GM12878 (cell line): ENCODE data around the gene NEK2. TPM values are rescaled to one million over a fixed set of nuclear protein-coding genes. Genes with fewer than 3 reads are reported as not detected.

Experiments
- ATAC-seq: fragments of 200-7000 bp; cut with Tn5 transposase; 3 replicates; pipeline ENCODE4 v1.9.1; 2020; ENCODE audit warnings: mild to moderate bottlenecking, moderate library complexity
- BruUV-seq: library from RNA; stranded (reverse); fragments of 400-500 nt; replicated peaks from 2 replicates; lab custom pipeline; 2021; lab: Mats Ljungman, UMichigan
- CTCF ChIA-PET: fragments of 300-600 bp; sonication (Branson Sonifier 250); formaldehyde crosslinking; extraction: SDS; loops from one replicate; lab custom pipeline; 2021; ENCODE audit warnings: inconsistent platforms; lab: Yijun Ruan, JAX
- POLR2A ChIA-PET: fragments of 350-600 bp; formaldehyde crosslinking; extraction: SDS; loops from one replicate; lab custom pipeline; 2021; ENCODE audit warnings: inconsistent platforms; lab: Charles Lee
- RAD21 ChIA-PET: fragments of 300-600 bp; sonication (Branson Sonifier 250); formaldehyde crosslinking; loops from one replicate; lab custom pipeline; 2023; ENCODE audit warnings: antibody characterized with exemption; ENCODE audit not compliant: unreplicated experiment; lab: Charles Lee
- SMC1A ChIA-PET: fragments of 300-600 bp; sonication (Branson Sonifier 250); formaldehyde crosslinking; loops from one replicate; lab custom pipeline; 2023; ENCODE audit not compliant: unreplicated experiment, uncharacterized antibody; lab: Charles Lee
- DNase-seq: peaks from one replicate; pipeline ENCODE4 v3.0.0-alpha.2; 2011; ENCODE audit warnings: low read depth, low spot score
- FAIRE-seq: peaks from 3 replicates; lab custom pipeline; 2011; peaks lifted over from hg19 to GRCh38; lab: Jason Lieb, UNC
- H2AFZ ChIP-seq: 2 replicates; pipeline ENCODE4 v1.6.0; 2011; ENCODE audit warnings: low read depth, low read length, control low read depth; ENCODE audit not compliant: control insufficient read depth
- H3K27ac ChIP-seq: 2 replicates; pipeline ENCODE4 v1.5.1; 2011; ENCODE audit warnings: control low read depth; ENCODE audit not compliant: control insufficient read depth, insufficient read depth
- H3K27me3 ChIP-seq, 2 experiments: replicated peaks in 1 of 2; 2 replicates each; pipeline versions ENCODE4 v1.6.0 to v1.6.1; 2011; ENCODE audit warnings: low read length in 1 of 2; ENCODE audit not compliant: control insufficient read depth in 2 of 2, insufficient read depth in 2 of 2
- H3K36me3 ChIP-seq, 2 experiments: 2 replicates each; pipeline ENCODE4 v1.5.1; 2011; ENCODE audit warnings: low read length in 1 of 2; ENCODE audit not compliant: control insufficient read depth in 2 of 2, insufficient read depth in 2 of 2
- H3K4me1 ChIP-seq: 2 replicates; pipeline ENCODE4 v1.6.1; 2011; ENCODE audit warnings: mild to moderate bottlenecking, low read length, moderate library complexity, mixed read lengths; ENCODE audit not compliant: control insufficient read depth, insufficient read depth
- H3K4me2 ChIP-seq: 2 replicates; pipeline ENCODE4 v1.6.0; 2011; ENCODE audit warnings: control low read depth; ENCODE audit not compliant: control insufficient read depth, insufficient read depth
- H3K4me3 ChIP-seq: fragments of 200-600 bp; sonication (generic); 2 replicates; pipeline ENCODE4 v1.5.1; 2016
- H3K79me2 ChIP-seq: 2 replicates; pipeline ENCODE4 v1.6.0; 2011; ENCODE audit warnings: low read length; ENCODE audit not compliant: control insufficient read depth, insufficient read depth
- H3K9ac ChIP-seq: 2 replicates; pipeline ENCODE4 v1.8.0; 2011; ENCODE audit warnings: low read length, control low read depth, mixed read lengths; ENCODE audit not compliant: control insufficient read depth, insufficient read depth
- H3K9me3 ChIP-seq: replicated peaks from 3 replicates; pipeline ENCODE4 v1.5.1; 2011; ENCODE audit warnings: mild to moderate bottlenecking, low read length; ENCODE audit not compliant: control insufficient read depth, insufficient read depth
- H4K20me1 ChIP-seq: 2 replicates; pipeline ENCODE4 v1.6.0; 2011; ENCODE audit not compliant: control insufficient read depth, insufficient read depth
- MYB ChIP-seq: fragments of 150-350 bp; IDR thresholded peaks from 2 replicates; pipeline ENCODE4 v1.6.1; 2014; ENCODE audit warnings: mild to moderate bottlenecking, low read depth, low read length, borderline replicate concordance
- RBBP5 ChIP-seq: fragments of 200-600 bp; sonication (generic); conservative IDR thresholded peaks from 2 replicates; pipeline ENCODE4 v1.6.1; 2016
- SPI1 ChIP-seq: IDR thresholded peaks from 2 replicates; pipeline ENCODE4 v1.6.1; 2011; ENCODE audit warnings: low read depth, mild to moderate bottlenecking, low read length, moderate library complexity, borderline replicate concordance; ENCODE audit not compliant: insufficient read depth
- WGBS: methylation state at CpG from one replicate; pipeline ENCODE4 v1.1.6; 2016; ENCODE audit warnings: low lambda C conversion rate; ENCODE audit not compliant: insufficient replicate concordance, insufficient coverage; ENCODE audit errors: missing lambda C conversion rate; 5-methylcytosine and 5-hydroxymethylcytosine counted together
- in situ Hi-C: fragments of 300-500 bp; cut with MboI; formaldehyde crosslinking; loops from 9 replicates; pipeline ENCODE4 v1.14.3; 2018; ENCODE audit warnings: mixed read lengths
- intact Hi-C: fragments of 100-400 bp; cut with micrococcal nuclease; formaldehyde crosslinking; loops from one replicate; pipeline ENCODE4 v1.14.2; 2022; ENCODE audit not compliant: unreplicated experiment
- polyA plus RNA-seq, 11 experiments: library from polyadenylated mRNA; depleted of rRNA in 4 of 11; unstranded in 6 of 11; stranded (reverse) in 5 of 11; fragments of >200 nt; fragmentation: Nextera tagmentation in 4 of 11; fragmentation: Illumina TruSeq in 1 of 11; extraction: Ambion mirVana in 4 of 11; extraction: Trizol in 1 of 11; gene quantifications; 1 replicate in 1 of 11; 2 replicates in 10 of 11; pipeline versions ENCODE4 v1.2.1 to v1.2.3, GENCODE V29; 2011 to 2016; ENCODE audit warnings: inconsistent platforms in 2 of 11, missing spikeins in 2 of 11, low read depth in 1 of 11
- total RNA-seq, 4 experiments: library from RNA; depleted of rRNA in 3 of 4; stranded (reverse); fragments of >200 nt in 3 of 4; fragmentation: Illumina TruSeq in 1 of 4; extraction: Trizol in 1 of 4; gene quantifications; 2 replicates each; pipeline versions ENCODE4 v1.2.1 to v1.2.3, GENCODE V29; 2013 to 2021
- TF ChIP-seq, protein P1 (sequence below): IDR thresholded peaks from 2 replicates; pipeline ENCODE4 v1.6.1; 2011; ENCODE audit warnings: borderline replicate concordance, low read depth, mild to moderate bottlenecking, moderate library complexity, low read length; ENCODE audit not compliant: insufficient read depth, poor library complexity, severe bottlenecking
- TF ChIP-seq, protein P2 (sequence below): IDR thresholded peaks from 2 replicates; pipeline ENCODE4 v1.6.1; 2011; ENCODE audit warnings: mild to moderate bottlenecking, low read depth, low read length, moderate library complexity; ENCODE audit not compliant: insufficient replicate concordance

Gene NEK2
- total and polyA plus RNA-seq, 10 of the 15 experiments (the other 5 are each of a cell fraction or from before 2014, with no cell fraction given): 16.7 to 49.7 (median 36.9) TPM

DNA sequence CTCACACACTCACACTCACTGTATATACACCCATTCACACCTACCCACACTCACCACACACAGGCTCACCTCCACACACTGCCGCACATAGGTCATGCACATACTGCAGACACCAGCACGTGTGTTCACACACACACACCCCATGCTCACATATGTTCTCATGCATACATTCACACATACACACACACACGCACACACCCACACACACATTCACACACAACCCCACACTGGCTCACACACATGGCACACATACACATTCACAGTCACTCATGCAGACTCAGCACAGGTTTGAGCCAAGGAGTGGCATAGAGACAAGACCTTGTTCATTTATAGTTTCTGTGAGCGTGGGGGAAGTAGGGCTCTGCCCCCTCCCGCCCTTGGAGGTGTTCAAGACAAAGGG lies 55.3 kb downstream of the NEK2 start:
- Histone ChIP-seq H3K27ac (no peak overlapping the region), H3K9me3 (no peaks in the 10 kb centered on the region), H3K4me1 (no peaks in the 10 kb centered on the region), H3K79me2 (no peaks in the 10 kb centered on the region), H3K4me3 (no peak overlapping the region), H3K9ac (no peak overlapping the region), H2AFZ (no peak overlapping the region), H3K36me3 (no peaks in the 10 kb centered on the region), H3K27me3 (no peaks in the 10 kb centered on the region), H3K4me2 (no peak overlapping the region), H4K20me1 (no peaks in the 10 kb centered on the region)
- no peak for TF ChIP-seq RBBP5
- TF ChIP-seq, protein P1, sequence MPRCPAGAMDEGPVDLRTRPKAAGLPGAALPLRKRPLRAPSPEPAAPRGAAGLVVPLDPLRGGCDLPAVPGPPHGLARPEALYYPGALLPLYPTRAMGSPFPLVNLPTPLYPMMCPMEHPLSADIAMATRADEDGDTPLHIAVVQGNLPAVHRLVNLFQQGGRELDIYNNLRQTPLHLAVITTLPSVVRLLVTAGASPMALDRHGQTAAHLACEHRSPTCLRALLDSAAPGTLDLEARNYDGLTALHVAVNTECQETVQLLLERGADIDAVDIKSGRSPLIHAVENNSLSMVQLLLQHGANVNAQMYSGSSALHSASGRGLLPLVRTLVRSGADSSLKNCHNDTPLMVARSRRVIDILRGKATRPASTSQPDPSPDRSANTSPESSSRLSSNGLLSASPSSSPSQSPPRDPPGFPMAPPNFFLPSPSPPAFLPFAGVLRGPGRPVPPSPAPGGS: peak; percentile 88
- TF ChIP-seq MYB: no peak
- TF ChIP-seq, protein P2, sequence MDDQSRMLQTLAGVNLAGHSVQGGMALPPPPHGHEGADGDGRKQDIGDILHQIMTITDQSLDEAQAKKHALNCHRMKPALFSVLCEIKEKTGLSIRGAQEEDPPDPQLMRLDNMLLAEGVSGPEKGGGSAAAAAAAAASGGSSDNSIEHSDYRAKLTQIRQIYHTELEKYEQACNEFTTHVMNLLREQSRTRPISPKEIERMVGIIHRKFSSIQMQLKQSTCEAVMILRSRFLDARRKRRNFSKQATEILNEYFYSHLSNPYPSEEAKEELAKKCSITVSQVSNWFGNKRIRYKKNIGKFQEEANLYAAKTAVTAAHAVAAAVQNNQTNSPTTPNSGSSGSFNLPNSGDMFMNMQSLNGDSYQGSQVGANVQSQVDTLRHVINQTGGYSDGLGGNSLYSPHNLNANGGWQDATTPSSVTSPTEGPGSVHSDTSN: peak; percentile 62
- TF ChIP-seq SPI1: no peak
- in situ Hi-C loops: no loop called here
- ChIA-PET POLR2A (no interaction called here), SMC1A (interaction anchor here (1.1 kb wide), 1 partner anchor 13 kb away, joined by 3 read pairs; no protein-coding TSS in a partner anchor), RAD21 (interaction anchor here (1.0 to 1.1 kb wide), 2 partner anchors 41 to 53 kb away, joined by 3 read pairs; partner anchors contain the start of gene SLC30A1), CTCF (interaction anchor here (1.1 to 1.7 kb wide), 3 partner anchors 8 to 144 kb away, joined by 3 to 5 read pairs (median 3); no protein-coding TSS in a partner anchor)
- FAIRE-seq (no peak), DNase-seq (no peak), ATAC-seq (peak; percentile 23; the same call in 1 of the 3 replicates)
- intact Hi-C loops: no loop called here
- WGBS: 50% methylated on average over 5 of the region's 5 CpGs
- no TSS peak for BruUV-seq
